BE2C (cell line): ENCODE data around the gene CDC6.

ENCODE experiments used
- DNase-seq: peaks from one replicate; pipeline ENCODE4 v3.0.0-alpha.2; 2020
- H3K27me3 ChIP-seq: fragments of 250-450 bp; sonication (Bioruptor Pico); 2 replicates; pipeline ENCODE4 v1.5.1; 2020; ENCODE audit warnings: mild to moderate bottlenecking
- H3K36me3 ChIP-seq: fragments of 250-450 bp; sonication (Bioruptor Pico); 2 replicates; pipeline ENCODE4 v1.5.1; 2020; ENCODE audit warnings: mild to moderate bottlenecking
- H3K4me1 ChIP-seq: fragments of 250-450 bp; sonication (Bioruptor Pico); 2 replicates; pipeline ENCODE4 v1.5.1; 2020
- H3K4me3 ChIP-seq: 2 replicates; pipeline ENCODE4 v1.5.1; 2011; ENCODE audit warnings: low read depth, low read length
- H3K9me3 ChIP-seq: fragments of 250-450 bp; sonication (Bioruptor Pico); 2 replicates; pipeline ENCODE4 v1.5.1; 2020
- CTCF ChIP-seq: IDR thresholded peaks from 2 replicates; pipeline ENCODE4 v1.5.1; 2012; ENCODE audit warnings: mild to moderate bottlenecking, low read depth, low read length

CDC6 gene

GRCh38 chr17:40323391-40324381, 36.0 kb downstream of the CDC6 start:
- no peak for DNase-seq
- H3K4me1 ChIP-seq = peaks cover 45% of the 10 kb centered on the region
- H3K27me3 ChIP-seq = no peaks in the 10 kb centered on the region
- no peaks in the 10 kb centered on the region for H3K9me3 ChIP-seq
- peaks cover 7% of the 10 kb centered on the region for H3K36me3 ChIP-seq
- no peak for TF ChIP-seq CTCF
- H3K4me3 ChIP-seq = no peak overlapping the region; the same call in 1 of the 2 replicates

- no peak for TF ChIP-seq CTCF
- no peak for DNase-seq
- Histone ChIP-seq H3K4me1 (peaks cover 49% of the 10 kb centered on the region), H3K4me3 (no peak overlapping the region), H3K27me3 (no peaks in the 10 kb centered on the region), H3K9me3 (no peaks in the 10 kb centered on the region), H3K36me3 (peaks cover 10% of the 10 kb centered on the region)
Observed at GRCh38 chr17:40325156-40326013, 37.7 kb downstream of the CDC6 start.

- no peaks in the 10 kb centered on the region for H3K9me3 ChIP-seq
- no peak overlapping the region for H3K4me3 ChIP-seq
- peaks cover 18% of the 10 kb centered on the region for H3K36me3 ChIP-seq
- H3K4me1 ChIP-seq = peaks cover 50% of the 10 kb centered on the region
- H3K27me3 ChIP-seq = no peaks in the 10 kb centered on the region
- DNase-seq = no peak
- TF ChIP-seq CTCF = no peak
Observed at GRCh38 chr17:40326014-40326831, 38.5 kb downstream of the CDC6 start.

- DNase-seq = no peak
- H3K4me3 ChIP-seq = no peak overlapping the region
- no peak for TF ChIP-seq CTCF
- peaks cover 50% of the 10 kb centered on the region for H3K4me1 ChIP-seq
- peaks cover 24% of the 10 kb centered on the region for H3K36me3 ChIP-seq
- no peaks in the 10 kb centered on the region for H3K9me3 ChIP-seq
- no peaks in the 10 kb centered on the region for H3K27me3 ChIP-seq
Observed at GRCh38 chr17:40326832-40327199, 39.1 kb downstream of the CDC6 start.

GRCh38 chr17:40327244-40327729, 39.6 kb downstream of the CDC6 start:
- DNase-seq = no peak
- no peak for TF ChIP-seq CTCF
- Histone ChIP-seq H3K4me3 (no peak overlapping the region), H3K9me3 (no peaks in the 10 kb centered on the region), H3K4me1 (peaks cover 48% of the 10 kb centered on the region), H3K36me3 (peaks cover 26% of the 10 kb centered on the region), H3K27me3 (no peaks in the 10 kb centered on the region)
